Testis (tissue), 3 donors: ENCODE results near the gene ISOC1. TPM values are rescaled to one million over a fixed set of nuclear protein-coding genes. Genes with fewer than 3 reads are reported as not detected.

Experiments used
- DNase-seq: peaks from one replicate; pipeline ENCODE4 v3.0.0-alpha.2; 2019
- H3K27ac ChIP-seq, 2 donors: fragments of 200-600 bp; sonication (generic); one replicate each; pipeline ENCODE4 v1.5.1; 2019
- H3K27me3 ChIP-seq: fragments of 200-600 bp; sonication (generic); one replicate; pipeline ENCODE4 v1.5.1; 2019
- H3K36me3 ChIP-seq: fragments of 200-600 bp; sonication (generic); one replicate; pipeline ENCODE4 v1.5.1; 2017; ENCODE audit warnings: low read depth; ENCODE audit errors: missing control alignments
- H3K4me1 ChIP-seq: fragments of 200-600 bp; sonication (generic); one replicate; pipeline ENCODE4 v1.5.1; 2019
- H3K4me3 ChIP-seq, 2 donors: fragments of 200-600 bp; sonication (generic); one replicate each; pipeline ENCODE4 v1.5.1; 2017 to 2019
- H3K9me3 ChIP-seq: fragments of 200-600 bp; sonication (generic); one replicate; pipeline ENCODE4 v1.5.1; 2017
- POLR2A ChIP-seq: fragments of 450-650 bp; IDR thresholded peaks from one replicate; pipeline ENCODE4 v1.6.1; 2017; ENCODE audit warnings: antibody characterized with exemption, mild to moderate bottlenecking, moderate library complexity
- WGBS, 2 donors: methylation state at CpG; one replicate each; pipeline ENCODE4 v1.1.5; 2018; 5-methylcytosine and 5-hydroxymethylcytosine counted together
- intact Hi-C: fragments of 100-400 bp; cut with DNase I; formaldehyde crosslinking; loops from one replicate; pipeline ENCODE4 v1.15.1; 2023; ENCODE audit warnings: low total_unique reads
- polyA plus RNA-seq: library from polyadenylated mRNA; stranded (reverse); fragments of 350-450 nt; fragmentation: Illumina TruSeq; extraction: RNeasy Lipid Tissue Mini Kit (QIAGEN cat#74804); gene quantifications from one replicate; pipeline ENCODE4 v1.2.3, GENCODE V29; 2014; ENCODE audit warnings: low read depth, low replicate concordance; ENCODE audit not compliant: insufficient read depth
- total RNA-seq, 2 donors: library from RNA; depleted of rRNA; stranded (reverse); fragments of >200 nt; gene quantifications; one replicate each; pipeline ENCODE4 v1.2.3, GENCODE V29; 2016
- TF ChIP-seq, protein P1 (sequence below), 3 experiments: fragments of 450-650 bp in 2 of 3; fragments of 200-600 bp in 1 of 3; sonication (generic) in 1 of 3; IDR thresholded peaks; one replicate each; pipeline ENCODE4 v1.5.1; 2016 to 2019; ENCODE audit warnings: antibody characterized with exemption in 3 of 3, mild to moderate bottlenecking in 2 of 3, moderate library complexity in 1 of 3

ISOC1 gene
- total and polyA plus RNA-seq, 3 donors from 2014 or later, result 15.9 to 35.9 (median 19.3) TPM

DNA sequence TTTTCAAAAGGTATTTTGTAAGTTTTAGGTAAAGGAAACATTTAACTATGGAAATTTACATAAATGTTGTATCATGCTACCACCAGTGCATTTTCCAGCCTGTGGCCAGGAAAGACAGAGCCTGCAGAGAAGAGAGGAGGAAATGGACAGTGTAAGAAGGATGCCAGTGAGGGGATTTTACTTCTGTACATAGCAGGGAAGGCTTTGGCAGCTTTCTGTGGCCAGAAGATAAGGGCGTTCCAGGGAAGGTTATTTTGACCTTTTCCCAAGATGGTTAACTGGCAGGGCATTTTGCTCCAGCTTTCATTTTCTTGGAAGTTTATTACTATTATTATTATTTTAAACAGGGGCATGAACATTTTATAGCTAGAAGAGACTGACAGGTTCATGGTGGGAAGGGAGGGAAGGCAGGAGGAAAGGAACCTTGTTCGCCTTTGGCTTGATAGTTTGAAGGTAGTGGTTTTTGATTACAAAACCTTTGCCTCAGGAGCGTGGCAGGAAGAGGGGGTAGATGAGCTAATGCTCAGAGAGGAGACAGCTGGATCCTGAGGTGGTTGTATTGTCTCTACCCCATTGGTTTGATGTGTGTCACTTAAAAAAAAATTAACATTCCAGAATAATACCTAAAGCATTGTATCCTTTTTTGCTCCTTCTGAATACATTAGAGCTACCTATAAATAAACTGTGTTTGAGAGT lies 4.1 kb downstream of the ISOC1 start:
- no peaks in the 10 kb centered on the region for H3K36me3 ChIP-seq
- no peaks in the 10 kb centered on the region for H3K27me3 ChIP-seq
- H3K27ac ChIP-seq, result no peak overlapping the region
- intact Hi-C loops, result no loop called here
- 43 to 60% methylated on average over 3 of the region's 3 CpGs for WGBS, 2 donors
- DNase-seq, result no peak
- no peaks in the 10 kb centered on the region for H3K9me3 ChIP-seq
- peaks cover 4% of the 10 kb centered on the region for H3K4me1 ChIP-seq
- TF ChIP-seq POLR2A, result no peak
- TF ChIP-seq, protein P1, sequence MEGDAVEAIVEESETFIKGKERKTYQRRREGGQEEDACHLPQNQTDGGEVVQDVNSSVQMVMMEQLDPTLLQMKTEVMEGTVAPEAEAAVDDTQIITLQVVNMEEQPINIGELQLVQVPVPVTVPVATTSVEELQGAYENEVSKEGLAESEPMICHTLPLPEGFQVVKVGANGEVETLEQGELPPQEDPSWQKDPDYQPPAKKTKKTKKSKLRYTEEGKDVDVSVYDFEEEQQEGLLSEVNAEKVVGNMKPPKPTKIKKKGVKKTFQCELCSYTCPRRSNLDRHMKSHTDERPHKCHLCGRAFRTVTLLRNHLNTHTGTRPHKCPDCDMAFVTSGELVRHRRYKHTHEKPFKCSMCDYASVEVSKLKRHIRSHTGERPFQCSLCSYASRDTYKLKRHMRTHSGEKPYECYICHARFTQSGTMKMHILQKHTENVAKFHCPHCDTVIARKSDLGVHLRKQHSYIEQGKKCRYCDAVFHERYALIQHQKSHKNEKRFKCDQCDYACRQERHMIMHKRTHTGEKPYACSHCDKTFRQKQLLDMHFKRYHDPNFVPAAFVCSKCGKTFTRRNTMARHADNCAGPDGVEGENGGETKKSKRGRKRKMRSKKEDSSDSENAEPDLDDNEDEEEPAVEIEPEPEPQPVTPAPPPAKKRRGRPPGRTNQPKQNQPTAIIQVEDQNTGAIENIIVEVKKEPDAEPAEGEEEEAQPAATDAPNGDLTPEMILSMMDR (IDR thresholded peaks at IDR 0.05), result no peak
- H3K4me3 ChIP-seq, result no peak overlapping the region

DNA sequence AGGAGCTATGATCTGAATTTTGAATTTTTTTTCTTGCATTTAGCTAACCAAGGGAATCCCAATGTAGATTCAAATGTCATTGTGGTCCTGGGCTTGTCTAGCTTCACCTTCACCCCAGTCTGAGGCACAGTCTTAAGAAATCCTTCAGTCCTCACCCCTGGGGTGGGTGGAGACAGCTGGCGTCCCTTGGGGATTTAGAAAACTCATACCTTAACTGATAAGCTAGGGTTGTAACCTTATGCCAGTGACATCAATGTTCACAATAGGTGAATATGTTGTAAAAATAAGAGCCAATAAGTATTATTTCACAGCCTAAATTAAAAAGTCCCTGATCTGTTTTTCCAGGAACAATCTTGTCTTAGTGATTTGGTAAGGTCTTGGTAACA lies 4.6 kb downstream of the ISOC1 start:
- H3K9me3 ChIP-seq, result no peaks in the 10 kb centered on the region
- no peak overlapping the region for H3K27ac ChIP-seq
- peaks cover 4% of the 10 kb centered on the region for H3K4me1 ChIP-seq
- intact Hi-C loops, result no loop called here
- H3K27me3 ChIP-seq, result no peaks in the 10 kb centered on the region
- H3K4me3 ChIP-seq, result no peak overlapping the region
- 31 to 65% methylated on average over 1 of the region's 1 CpG for WGBS, 2 donors
- no peaks in the 10 kb centered on the region for H3K36me3 ChIP-seq
- TF ChIP-seq POLR2A, result no peak
- TF ChIP-seq, protein P1 (IDR thresholded peaks at IDR 0.05), result no peak
- no peak for DNase-seq

DNA sequence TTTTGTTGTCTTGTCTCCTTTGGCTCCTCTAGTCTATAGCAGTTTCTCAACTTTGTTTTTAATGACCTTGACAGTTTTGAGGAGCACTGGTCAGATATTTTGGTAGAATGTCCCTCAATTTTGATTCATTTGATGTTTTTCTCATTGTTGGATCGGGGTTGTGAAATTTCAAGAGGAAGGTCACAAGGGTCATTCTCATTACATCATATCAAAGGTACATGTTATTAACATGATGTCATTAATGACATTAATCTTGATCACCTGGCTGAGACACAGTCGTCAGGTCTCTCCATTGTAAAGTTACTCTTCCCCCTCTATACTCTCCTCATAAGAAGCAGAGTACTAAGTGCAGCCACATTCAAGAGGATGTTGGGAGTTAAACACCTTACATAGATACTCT lies 7.2 kb downstream of the ISOC1 start:
- Histone ChIP-seq H3K9me3 (no peaks in the 10 kb centered on the region), H3K27ac (no peak overlapping the region), H3K4me3 (no peak overlapping the region), H3K36me3 (no peaks in the 10 kb centered on the region), H3K4me1 (no peaks in the 10 kb centered on the region), H3K27me3 (no peaks in the 10 kb centered on the region)
- TF ChIP-seq POLR2A, result no peak
- TF ChIP-seq, protein P1 (IDR thresholded peaks at IDR 0.05), result no peak
- intact Hi-C loops, result no loop called here
- DNase-seq, result no peak
- 81 to 93% methylated on average over 2 of the region's 2 CpGs for WGBS, 2 donors

- DNase-seq, result no peak
- Histone ChIP-seq H3K9me3 (no peaks in the 10 kb centered on the region), H3K27ac (no peak overlapping the region), H3K36me3 (no peaks in the 10 kb centered on the region), H3K27me3 (no peaks in the 10 kb centered on the region), H3K4me1 (no peaks in the 10 kb centered on the region), H3K4me3 (no peak overlapping the region)
- intact Hi-C loops, result no loop called here
- TF ChIP-seq, protein P1 (IDR thresholded peaks at IDR 0.05), result no peak
- no peak for TF ChIP-seq POLR2A
These were observed 8.8 kb downstream of the ISOC1 start for GRCh38 chr5:129103397-129103796.

- Histone ChIP-seq H3K9me3 (no peaks in the 10 kb centered on the region), H3K4me3 (no peak overlapping the region), H3K4me1 (no peaks in the 10 kb centered on the region), H3K36me3 (no peaks in the 10 kb centered on the region), H3K27me3 (no peaks in the 10 kb centered on the region), H3K27ac (no peak overlapping the region)
- intact Hi-C loops, result no loop called here
- WGBS, 2 donors, result 90 to 91% methylated on average over 5 of the region's 5 CpGs
- no peak for DNase-seq
- TF ChIP-seq POLR2A, result no peak
- TF ChIP-seq, protein P1 (IDR thresholded peaks at IDR 0.05), result no peak
These were observed 10.4 kb downstream of the ISOC1 start for GRCh38 chr5:129104915-129105455.
